Neural progenitor cell (in vitro differentiated cells): ENCODE measurements around the gene KIAA0753. TPM values are rescaled to one million over a fixed set of nuclear protein-coding genes. Genes with fewer than 3 reads are reported as not detected.
A peak's percentile ranks its signal among the peaks of the same experiment; 100 is the strongest.

Experiments
- DNase-seq: peaks from one replicate; pipeline ENCODE4 v3.0.0-alpha.2; 2016; ENCODE audit warnings: low spot score
- H2AFZ ChIP-seq: fragments of 200-600 bp; sonication (generic); replicated peaks from 2 replicates; pipeline ENCODE4 v1.6.1; 2016; ENCODE audit warnings: antibody characterized with exemption
- H3F3A ChIP-seq: fragments of 200-600 bp; sonication (generic); 2 replicates; pipeline ENCODE4 v1.6.1; 2016; ENCODE audit warnings: antibody characterized with exemption, low read depth
- H3K27ac ChIP-seq: fragments of 200-600 bp; sonication (generic); 2 replicates; pipeline ENCODE4 v1.5.1; 2016; ENCODE audit warnings: mild to moderate bottlenecking
- H3K27me3 ChIP-seq: fragments of 200-600 bp; sonication (generic); 2 replicates; pipeline ENCODE4 v1.6.1; 2016; ENCODE audit warnings: mild to moderate bottlenecking, moderate library complexity
- H3K36me3 ChIP-seq: fragments of 200-600 bp; sonication (generic); 2 replicates; pipeline ENCODE4 v1.5.1; 2016
- H3K4me1 ChIP-seq: fragments of 200-600 bp; sonication (generic); 2 replicates; pipeline ENCODE4 v1.6.1; 2016; ENCODE audit warnings: mixed run types
- H3K4me2 ChIP-seq: fragments of 200-600 bp; sonication (generic); 2 replicates; pipeline ENCODE4 v1.6.1; 2016
- H3K4me3 ChIP-seq: fragments of 200-600 bp; sonication (generic); 2 replicates; pipeline ENCODE4 v1.5.1; 2016
- H3K79me2 ChIP-seq: fragments of 200-600 bp; sonication (generic); 2 replicates; pipeline ENCODE4 v1.6.1; 2016; ENCODE audit warnings: low read depth
- H3K9ac ChIP-seq: fragments of 200-600 bp; sonication (generic); 2 replicates; pipeline ENCODE4 v1.6.1; 2016
- H3K9me3 ChIP-seq: fragments of 200-600 bp; sonication (generic); 2 replicates; pipeline ENCODE4 v1.5.1; 2016; ENCODE audit warnings: low read depth
- H4K20me1 ChIP-seq: fragments of 200-600 bp; sonication (generic); 2 replicates; pipeline ENCODE4 v1.6.1; 2016; ENCODE audit warnings: low read depth
- H3K27ac Mint-ChIP-seq: 3 replicates; pipeline ENCODE4 v1.8.0; 2021; ENCODE audit warnings: mixed read lengths
- H3K27me3 Mint-ChIP-seq: 2 replicates; pipeline ENCODE4 v1.8.0; 2022; ENCODE audit warnings: low read depth, mild to moderate bottlenecking, inconsistent platforms, moderate library complexity, mixed read lengths; ENCODE audit not compliant: insufficient read depth
- H3K36me3 Mint-ChIP-seq: 3 replicates; pipeline ENCODE4 v1.8.0; 2021; ENCODE audit warnings: mixed read lengths
- H3K4me1 Mint-ChIP-seq: 3 replicates; pipeline ENCODE4 v1.8.0; 2021; ENCODE audit warnings: mixed read lengths
- H3K4me3 Mint-ChIP-seq: 3 replicates; pipeline ENCODE4 v1.8.0; 2021; ENCODE audit warnings: mild to moderate bottlenecking, moderate library complexity, mixed read lengths
- H3K9me3 Mint-ChIP-seq: 3 replicates; pipeline ENCODE4 v1.8.0; 2020; ENCODE audit warnings: mixed read lengths
- CTCF ChIP-seq: fragments of 200-600 bp; sonication (generic); IDR thresholded peaks from 2 replicates; pipeline ENCODE4 v1.5.1; 2017; ENCODE audit warnings: antibody characterized with exemption, mild to moderate bottlenecking
- EZH2 ChIP-seq: fragments of 200-600 bp; sonication (generic); IDR thresholded peaks from 2 replicates; pipeline ENCODE4 v1.6.1; 2017; ENCODE audit warnings: antibody characterized with exemption, mild to moderate bottlenecking, moderate library complexity
- EZH2phosphoT487 ChIP-seq: fragments of 200-600 bp; sonication (generic); IDR thresholded peaks from 2 replicates; pipeline ENCODE4 v1.6.1; 2017; ENCODE audit warnings: antibody characterized with exemption
- total RNA-seq: library from RNA; depleted of rRNA; stranded (reverse); fragments of >200 nt; gene quantifications from 2 replicates; pipeline ENCODE4 v1.2.3, GENCODE V29; 2015; ENCODE audit warnings: low replicate concordance

KIAA0753 gene
- total RNA-seq, 1 donor from 2014 or later = 24.1 TPM

- H3K9me3 Mint-ChIP-seq = no peaks in the 10 kb centered on the region
- Histone ChIP-seq H3K4me2 (no peak overlapping the region), H2AFZ (no peak overlapping the region), H3K4me1 (peaks cover 11% of the 10 kb centered on the region), H3K79me2 (no peaks in the 10 kb centered on the region), H3K27ac (no peak overlapping the region), H3F3A (no peaks in the 10 kb centered on the region), H4K20me1 (no peaks in the 10 kb centered on the region), H3K9me3 (no peaks in the 10 kb centered on the region), H3K4me3 (no peak overlapping the region), H3K36me3 (no peaks in the 10 kb centered on the region), H3K9ac (no peak overlapping the region), H3K27me3 (no peaks in the 10 kb centered on the region)
- H3K4me3 Mint-ChIP-seq = no peak overlapping the region
- no peak for DNase-seq
- no peaks in the 10 kb centered on the region for H3K36me3 Mint-ChIP-seq
- H3K27ac Mint-ChIP-seq = no peak overlapping the region
- H3K27me3 Mint-ChIP-seq = peaks cover 19% of the 10 kb centered on the region
- peaks cover 8% of the 10 kb centered on the region for H3K4me1 Mint-ChIP-seq
- TF ChIP-seq EZH2phosphoT487 = no peak
- no peak for TF ChIP-seq CTCF
- no peak for TF ChIP-seq EZH2
Observed at GRCh38 chr17:6547336-6547735, 93.2 kb downstream of the KIAA0753 start.

GRCh38 chr17:6546069-6546718 is 94.3 kb downstream of the KIAA0753 start:
- Mint-ChIP-seq H3K4me1 (peaks cover 8% of the 10 kb centered on the region), H3K27ac (no peak overlapping the region), H3K9me3 (no peaks in the 10 kb centered on the region), H3K36me3 (no peaks in the 10 kb centered on the region), H3K27me3 (peaks cover 18% of the 10 kb centered on the region), H3K4me3 (no peak overlapping the region)
- Histone ChIP-seq H3K9me3 (no peaks in the 10 kb centered on the region), H3K27ac (no peak overlapping the region), H2AFZ (no peak overlapping the region), H3K36me3 (no peaks in the 10 kb centered on the region), H3K27me3 (no peaks in the 10 kb centered on the region), H3K79me2 (no peaks in the 10 kb centered on the region), H3K4me3 (no peak overlapping the region), H3K4me2 (no peak overlapping the region), H3K4me1 (peaks cover 6% of the 10 kb centered on the region), H3F3A (no peaks in the 10 kb centered on the region), H4K20me1 (no peaks in the 10 kb centered on the region), H3K9ac (no peak overlapping the region)
- no peak for TF ChIP-seq EZH2
- TF ChIP-seq EZH2phosphoT487 = no peak
- no peak for TF ChIP-seq CTCF
- no peak for DNase-seq

- Mint-ChIP-seq H3K27ac (peak overlapping the region; percentile 12), H3K4me1 (peaks cover 8% of the 10 kb centered on the region), H3K9me3 (no peaks in the 10 kb centered on the region), H3K4me3 (no peak overlapping the region), H3K27me3 (peaks cover 17% of the 10 kb centered on the region), H3K36me3 (no peaks in the 10 kb centered on the region)
- Histone ChIP-seq H4K20me1 (no peaks in the 10 kb centered on the region), H3F3A (no peaks in the 10 kb centered on the region), H3K4me3 (no peak overlapping the region), H3K27ac (no peak overlapping the region), H3K79me2 (no peaks in the 10 kb centered on the region), H2AFZ (no peak overlapping the region), H3K4me2 (no peak overlapping the region), H3K4me1 (peaks cover 6% of the 10 kb centered on the region), H3K27me3 (no peaks in the 10 kb centered on the region), H3K36me3 (no peaks in the 10 kb centered on the region), H3K9ac (no peak overlapping the region), H3K9me3 (no peaks in the 10 kb centered on the region)
- TF ChIP-seq CTCF = no peak
- TF ChIP-seq EZH2phosphoT487 = no peak
- TF ChIP-seq EZH2 = no peak
- DNase-seq = no peak
Observed at GRCh38 chr17:6545291-6545690, 95.2 kb downstream of the KIAA0753 start.
